ENCODE results near the gene BMP6.

- TF ChIP-seq POLR2A (IDR thresholded peaks at IDR 0.05) (no peak), CTCF (IDR thresholded peaks at IDR 0.05) (peak in 1 of 4 donors; percentile 8)
Measured at GRCh38 chr6:7846966-7847818, 121.3 kb downstream of the BMP6 start.
